CD4-positive, alpha-beta memory T cell (primary cell): Measurements from ENCODE around the gene CCDC127. TPM values are rescaled to one million over a fixed set of nuclear protein-coding genes. Genes with fewer than 3 reads are reported as not detected.
A peak's percentile ranks its signal among the peaks of the same experiment; 100 is the strongest.
"Not testable (repeated sequence)": the region's sequence is repeated elsewhere in the genome, so short reads cannot be mapped to it uniquely, and the experiment has no call there.

ENCODE experiments used
- CTCF ChIA-PET: fragments of 350-600 bp; sonication (Branson Sonifier 250); formaldehyde crosslinking; loops from one replicate; lab custom pipeline; 2021; ENCODE audit warnings: inconsistent platforms; ENCODE audit not compliant: partially characterized antibody; lab: Charles Lee
- POLR2A ChIA-PET: fragments of 350-600 bp; sonication (Branson Sonifier 250); formaldehyde crosslinking; loops from one replicate; lab custom pipeline; 2021; ENCODE audit not compliant: partially characterized antibody; lab: Charles Lee
- DNase-seq, 5 donors: peaks; one replicate each; pipeline versions ENCODE4 v3.0.0 to v3.0.0-alpha.2; 2020 to 2022; ENCODE audit warnings: mixed read lengths in 1 of 5
- H3K27ac ChIP-seq: one replicate; pipeline ENCODE4 v1.7.0; 2013; ENCODE audit warnings: low read depth, low read length
- H3K27me3 ChIP-seq: 2 replicates; pipeline ENCODE4 v1.7.0; 2013; ENCODE audit warnings: mild to moderate bottlenecking, low read length, moderate library complexity; ENCODE audit not compliant: insufficient read depth
- H3K36me3 ChIP-seq: 2 replicates; pipeline ENCODE4 v1.7.0; 2013; ENCODE audit warnings: mild to moderate bottlenecking, low read length, moderate library complexity; ENCODE audit not compliant: insufficient read depth
- H3K4me1 ChIP-seq: 2 replicates; pipeline ENCODE4 v1.7.0; 2013; ENCODE audit warnings: mild to moderate bottlenecking, low read length, moderate library complexity; ENCODE audit not compliant: insufficient read depth
- H3K4me3 ChIP-seq, 2 donors: one replicate each; pipeline ENCODE4 v1.7.0; 2013; ENCODE audit warnings: low read length in 2 of 2, mild to moderate bottlenecking in 1 of 2
- H3K9me3 ChIP-seq, 2 donors: one replicate each; pipeline ENCODE4 v1.7.0; 2013; ENCODE audit warnings: low read length in 2 of 2, control low read depth in 1 of 2; ENCODE audit not compliant: control insufficient read depth in 1 of 2
- H3K27ac Mint-ChIP-seq, 7 donors: one replicate each; pipeline ENCODE4 v1.8.0; 2020 to 2021; ENCODE audit warnings: mixed read lengths in 7 of 7, mild to moderate bottlenecking in 6 of 7, inconsistent platforms in 3 of 7, moderate library complexity in 3 of 7
- H3K27me3 Mint-ChIP-seq, 2 donors: one replicate each; pipeline ENCODE4 v1.8.0; 2020 to 2021; ENCODE audit warnings: mixed read lengths in 2 of 2
- H3K36me3 Mint-ChIP-seq, 2 donors: one replicate each; pipeline ENCODE4 v1.8.0; 2020 to 2021; ENCODE audit warnings: mixed read lengths in 2 of 2, inconsistent platforms in 1 of 2, mild to moderate bottlenecking in 1 of 2
- H3K4me1 Mint-ChIP-seq, 4 donors: one replicate each; pipeline ENCODE4 v1.8.0; 2020 to 2021; ENCODE audit warnings: mixed read lengths in 4 of 4, mild to moderate bottlenecking in 1 of 4
- H3K4me3 Mint-ChIP-seq, 8 donors: one replicate each; pipeline ENCODE4 v1.8.0; 2020 to 2021; ENCODE audit warnings: mixed read lengths in 8 of 8, mild to moderate bottlenecking in 7 of 8, moderate library complexity in 6 of 8, inconsistent platforms in 3 of 8
- H3K9me3 Mint-ChIP-seq, 8 donors: one replicate each; pipeline ENCODE4 v1.8.0; 2020 to 2021; ENCODE audit warnings: mixed read lengths in 8 of 8, mild to moderate bottlenecking in 5 of 8, inconsistent platforms in 3 of 8, moderate library complexity in 1 of 8
- intact Hi-C: fragments of 100-400 bp; cut with micrococcal nuclease; formaldehyde crosslinking; loops from one replicate; pipeline ENCODE4 v1.15.1; 2023
- polyA plus RNA-seq, 2 donors: library from polyadenylated mRNA; unstranded; fragments of 300-500 nt; fragmentation: Illumina TruSeq; gene quantifications; one replicate each; pipeline ENCODE4 v1.2.3, GENCODE V29; 2021
- total RNA-seq, 2 experiments: library from RNA; stranded (reverse); gene quantifications; one replicate each; pipeline ENCODE4 v1.2.3, GENCODE V29; 2021

Gene CCDC127
- total and polyA plus RNA-seq, 4 experiments from 2014 or later, result 2.9 to 7.7 (median 5.9) TPM

DNA sequence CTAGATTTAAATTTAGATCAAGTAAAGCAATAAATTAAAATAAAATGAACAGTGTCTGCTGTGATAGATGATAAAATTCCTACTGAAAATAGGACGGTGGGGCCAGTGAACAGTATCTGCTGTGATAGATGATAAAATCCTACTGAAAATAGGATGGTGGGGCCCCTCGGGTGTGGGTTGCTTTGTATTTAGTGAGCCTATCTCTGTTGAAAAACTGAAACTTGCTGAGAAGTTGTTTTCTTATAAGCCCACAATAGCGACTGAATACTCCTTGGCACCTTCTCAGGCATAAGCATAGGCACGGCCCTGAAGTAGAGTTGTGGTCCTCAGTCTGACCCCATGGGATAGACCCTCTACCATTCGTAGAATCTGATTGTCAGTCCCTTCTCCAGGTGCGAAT, 5.8 kb upstream of the CCDC127 start:
- Mint-ChIP-seq H3K27me3 (no peaks in the 10 kb centered on the region), H3K36me3 (peaks cover 35 to 58% of the 10 kb centered on the region in 2 donors), H3K4me1 (peaks cover 24 to 54% (median 32%) of the 10 kb centered on the region in 4 donors), H3K27ac (peak overlapping the region in 3 of 7 donors; percentile 30 to 50 (median 42)), H3K4me3 (no peak overlapping the region), H3K9me3 (peaks cover 0 to 2% (median 0%) of the 10 kb centered on the region in 8 donors)
- Histone ChIP-seq H3K27ac (no peak overlapping the region), H3K4me3 (no peak overlapping the region), H3K36me3 (peaks cover 35% of the 10 kb centered on the region), H3K27me3 (no peaks in the 10 kb centered on the region), H3K4me1 (peaks cover 34% of the 10 kb centered on the region), H3K9me3 (no peaks in the 10 kb centered on the region)
- intact Hi-C loops, result no loop called here
- ChIA-PET POLR2A (interaction anchor here (1.0 kb wide), 1 partner anchor 9 kb away, joined by 3 read pairs; no protein-coding TSS in a partner anchor), CTCF (no interaction called here)
- no peak for DNase-seq

DNA sequence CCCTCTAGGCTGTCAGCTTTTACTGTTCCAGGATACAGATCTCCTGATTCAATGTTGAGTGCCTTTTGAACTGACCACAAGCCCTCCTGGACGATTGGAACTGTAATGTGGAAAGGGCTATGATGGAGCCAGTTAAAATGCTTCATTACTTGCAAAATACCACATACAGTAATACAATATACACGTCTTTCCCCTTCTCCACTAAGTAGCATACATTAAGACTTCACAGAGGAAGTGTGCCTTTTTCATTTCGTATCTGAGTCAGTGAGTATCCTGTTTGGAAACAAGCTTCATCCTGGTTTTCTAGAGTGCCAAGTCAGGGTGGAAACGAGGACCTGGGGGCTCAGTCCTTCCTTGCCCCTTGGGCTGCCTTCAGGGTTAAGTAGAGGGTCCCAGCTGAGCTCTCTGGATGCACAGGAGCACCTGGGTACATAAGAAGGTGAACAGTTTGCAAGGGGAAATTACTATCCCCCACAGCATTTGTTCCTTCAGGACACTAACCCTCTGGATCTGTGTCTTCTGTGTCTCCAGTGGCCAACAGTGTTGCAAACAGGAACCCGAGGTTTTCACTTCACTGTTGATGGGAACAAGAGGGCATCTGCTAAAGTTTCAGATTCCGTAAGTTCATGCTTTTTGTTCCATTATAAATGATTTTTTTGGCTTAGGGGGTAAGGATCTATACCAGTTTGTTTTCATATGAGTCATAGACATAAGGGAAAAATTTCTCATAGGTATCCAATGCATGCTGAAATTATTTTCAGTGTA, 5.2 kb upstream of the CCDC127 start:
- peaks cover 29% of the 10 kb centered on the region for H3K36me3 ChIP-seq
- Mint-ChIP-seq H3K4me3 (peak overlapping the region in 5 of 8 donors; percentile 46 to 63 (median 48)), H3K4me1 (peaks cover 24 to 54% (median 32%) of the 10 kb centered on the region in 4 donors), H3K36me3 (peaks cover 30 to 53% of the 10 kb centered on the region in 2 donors), H3K27ac (peak overlapping the region; percentile 30 to 89 (median 85))
- DNase-seq, H3K27me3 Mint-ChIP-seq, H3K9me3 ChIP-seq, H3K27ac ChIP-seq, CTCF ChIA-PET, H3K27me3 ChIP-seq, POLR2A ChIA-PET, intact Hi-C loops, H3K4me3 ChIP-seq, H3K9me3 Mint-ChIP-seq: not testable (repeated sequence)
- H3K4me1 ChIP-seq, result peaks cover 34% of the 10 kb centered on the region

DNA sequence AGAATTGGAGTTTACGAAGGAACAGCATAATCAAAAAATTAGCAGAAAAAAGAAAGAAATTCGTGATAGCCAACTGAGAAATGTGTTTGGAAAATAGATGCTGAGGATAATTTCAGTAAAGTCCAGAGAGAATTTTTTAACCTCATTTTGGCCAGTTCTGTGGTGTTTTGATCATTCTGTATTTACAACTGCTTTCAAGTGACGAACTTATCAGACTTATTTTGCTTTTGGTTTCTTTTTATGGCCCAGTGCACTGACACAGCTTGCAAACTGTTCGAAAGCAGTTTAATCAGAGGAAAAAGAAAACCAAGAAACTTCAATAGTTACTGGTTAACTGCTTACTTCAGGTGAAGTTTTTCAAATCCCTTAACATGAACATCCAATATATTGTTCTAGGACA, 2.0 kb upstream of the CCDC127 start:
- ChIA-PET CTCF (interaction anchor here (1.3 kb wide), 1 partner anchor 31 kb away, joined by 6 read pairs; no protein-coding TSS in a partner anchor), POLR2A (interaction anchor here (0.8 to 3.5 kb wide), 4 partner anchors 10 to 223 kb away, joined by 3 to 42 read pairs (median 11); partner anchors contain the start of genes EXOC3 and PDCD6)
- Mint-ChIP-seq H3K27me3 (no peaks in the 10 kb centered on the region), H3K4me3 (peak overlapping the region; percentile 92 to 98 (median 95)), H3K27ac (peak overlapping the region; percentile 90 to 98 (median 97)), H3K9me3 (no peaks in the 10 kb centered on the region), H3K4me1 (peaks cover 32 to 68% (median 45%) of the 10 kb centered on the region in 4 donors), H3K36me3 (peaks cover 12 to 45% of the 10 kb centered on the region in 2 donors)
- Histone ChIP-seq H3K27ac (peak overlapping the region; percentile 88), H3K36me3 (peaks cover 9% of the 10 kb centered on the region), H3K4me1 (peaks cover 50% of the 10 kb centered on the region), H3K4me3 (peak overlapping the region; percentile 73 to 77), H3K9me3 (no peaks in the 10 kb centered on the region), H3K27me3 (no peaks in the 10 kb centered on the region)
- intact Hi-C loops, result loop anchor here (1.0 to 10.0 kb wide), 3 partner anchors 32 to 225 kb away; partner anchors contain the start of gene EXOC3
- peak in 4 of 5 donors; percentile 39 to 47 (median 40) for DNase-seq

DNA sequence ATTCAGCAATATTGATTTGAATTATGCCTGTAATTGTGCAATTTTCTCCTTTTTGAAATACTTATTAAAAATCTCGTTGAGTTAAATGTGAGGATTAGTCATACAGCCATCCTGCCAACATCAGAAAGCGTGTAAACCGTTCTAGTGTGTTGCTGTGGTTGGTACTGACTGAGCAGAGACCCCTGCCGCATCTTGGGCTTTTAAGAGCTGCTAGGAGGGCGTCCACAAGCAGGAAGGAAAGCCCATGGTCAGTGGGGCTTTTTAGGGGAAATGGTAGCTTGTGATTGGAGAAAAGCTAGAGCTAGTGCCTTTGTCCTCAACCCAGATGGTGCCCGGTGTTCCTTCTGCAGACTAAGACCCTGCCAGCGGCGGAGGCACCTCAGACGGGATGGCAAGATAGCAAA, 1.5 kb upstream of the CCDC127 start:
- peaks cover 34 to 72% (median 48%) of the 10 kb centered on the region in 4 donors for H3K4me1 Mint-ChIP-seq
- intact Hi-C loops, result loop anchor here (5.0 to 10.0 kb wide), 2 partner anchors 33 to 225 kb away; partner anchors contain the start of gene EXOC3
- POLR2A ChIA-PET, result interaction anchor here (0.8 to 3.5 kb wide), 7 partner anchors 9 to 254 kb away, joined by 3 to 42 read pairs (median 4); partner anchors contain the start of genes EXOC3 and PDCD6

DNA sequence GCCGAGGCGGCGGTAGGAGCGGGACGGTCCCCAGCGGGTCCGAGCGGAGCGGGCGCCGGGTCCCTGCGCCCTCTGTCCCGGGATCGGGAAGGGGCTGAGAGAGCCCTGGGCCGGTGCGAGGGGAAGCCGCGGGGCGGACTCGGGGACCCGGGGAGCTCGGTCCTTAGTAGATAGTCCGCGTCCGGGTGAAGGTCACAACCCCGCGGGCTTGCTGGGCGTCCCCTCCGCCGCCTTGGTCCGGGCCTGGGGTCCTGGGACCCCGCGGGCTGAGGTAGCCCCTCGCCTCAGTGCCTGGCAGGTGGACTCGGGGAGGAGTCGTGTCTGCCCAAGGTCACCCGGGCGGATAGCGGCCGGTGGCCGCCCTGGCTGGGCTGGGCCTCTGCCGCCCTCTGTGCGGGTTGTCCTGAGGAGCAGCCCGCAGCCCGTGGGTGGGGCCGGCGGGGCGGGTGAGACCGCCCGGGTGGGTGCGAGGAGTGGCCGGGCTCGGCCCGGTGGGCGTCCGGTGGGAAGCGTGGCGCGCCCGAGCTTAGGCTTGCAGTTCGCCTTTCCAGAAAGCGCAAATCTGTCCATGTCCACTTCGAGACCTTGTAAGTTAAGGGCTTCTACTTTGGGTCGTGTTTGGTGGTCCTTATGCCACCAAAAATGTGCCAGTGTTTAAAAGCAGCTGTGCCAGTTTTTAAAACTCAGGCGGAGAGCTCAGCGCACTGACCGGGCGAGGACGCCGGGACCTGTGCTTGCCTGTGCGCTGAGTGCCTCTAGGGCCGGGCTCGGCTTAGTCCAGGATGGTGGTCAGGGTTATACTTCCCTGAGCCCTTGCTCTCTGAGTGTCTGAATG, 721 bp upstream of the CCDC127 start:
- Histone ChIP-seq H3K9me3 (no peaks in the 10 kb centered on the region), H3K27ac (peak overlapping the region; percentile 88), H3K27me3 (no peaks in the 10 kb centered on the region), H3K4me1 (peaks cover 57% of the 10 kb centered on the region), H3K4me3 (peak overlapping the region; percentile 73 to 77), H3K36me3 (peaks cover 7% of the 10 kb centered on the region)
- ChIA-PET POLR2A (interaction anchor here (0.7 to 3.5 kb wide), 15 partner anchors 13 to 255 kb away, joined by 3 to 42 read pairs (median 3); partner anchors contain the start of genes EXOC3, LRRC14B and PDCD6), CTCF (interaction anchor here (1.0 to 1.5 kb wide), 5 partner anchors 14 to 227 kb away, joined by 3 to 7 read pairs (median 3); no protein-coding TSS in a partner anchor)
- Mint-ChIP-seq H3K27ac (peak overlapping the region; percentile 90 to 98 (median 97)), H3K27me3 (no peaks in the 10 kb centered on the region), H3K9me3 (no peaks in the 10 kb centered on the region), H3K36me3 (peaks cover 15 to 36% of the 10 kb centered on the region in 2 donors), H3K4me3 (peak overlapping the region; percentile 93 to 98 (median 95)), H3K4me1 (peaks cover 38 to 79% (median 54%) of the 10 kb centered on the region in 4 donors)
- DNase-seq, result peak in 3 of 5 donors; percentile 9 to 25 (median 14)
- intact Hi-C loops, result loop anchor here (1.0 to 10.0 kb wide), 3 partner anchors 34 to 226 kb away; partner anchors contain the start of genes EXOC3 and PDCD6

More for the DNA sequence above, 1.5 kb upstream of the CCDC127 start:
- Mint-ChIP-seq H3K4me3 (peak overlapping the region; percentile 92 to 98 (median 95)), H3K27ac (peak overlapping the region; percentile 90 to 98 (median 97)), H3K9me3 (no peaks in the 10 kb centered on the region), H3K36me3 (peaks cover 7 to 40% of the 10 kb centered on the region in 2 donors), H3K27me3 (no peaks in the 10 kb centered on the region)
- Histone ChIP-seq H3K4me1 (peaks cover 52% of the 10 kb centered on the region), H3K36me3 (peaks cover 4% of the 10 kb centered on the region), H3K4me3 (peak overlapping the region; percentile 73 to 77), H3K27me3 (no peaks in the 10 kb centered on the region), H3K9me3 (no peaks in the 10 kb centered on the region), H3K27ac (peak overlapping the region; percentile 88)
- peak; percentile 27 to 56 (median 33) for DNase-seq
- CTCF ChIA-PET, result interaction anchor here (1.1 to 1.3 kb wide), 2 partner anchors 13 to 31 kb away, joined by 3 to 6 read pairs; no protein-coding TSS in a partner anchor

DNA sequence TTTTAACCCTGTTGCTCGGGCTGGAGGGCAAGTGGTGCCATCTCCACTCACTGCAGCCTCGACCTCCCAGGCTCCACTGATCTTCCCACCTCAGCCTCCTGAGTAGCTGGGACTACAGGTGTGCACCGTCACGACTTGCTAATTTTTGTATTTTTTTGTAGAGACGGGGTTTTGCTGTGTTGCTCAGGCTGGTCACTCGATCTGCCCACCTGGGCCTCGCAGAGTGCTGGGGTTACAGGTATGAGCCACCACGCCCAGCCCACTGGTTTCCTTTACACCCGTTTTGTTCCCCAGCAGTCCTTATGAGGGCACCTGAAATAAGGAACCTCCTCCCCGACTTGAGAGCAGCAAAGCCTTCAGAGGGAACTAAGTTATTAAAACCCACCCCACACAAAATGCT, 1.9 kb downstream of the CCDC127 start:
- intact Hi-C loops, result loop anchor here (5.0 to 10.0 kb wide), 2 partner anchors 36 to 229 kb away; partner anchors contain the start of gene EXOC3
- H3K4me1 Mint-ChIP-seq, result peaks cover 20 to 57% (median 36%) of the 10 kb centered on the region in 4 donors
- H3K9me3 ChIP-seq, POLR2A ChIA-PET, H3K9me3 Mint-ChIP-seq, H3K36me3 ChIP-seq, CTCF ChIA-PET, H3K27me3 ChIP-seq, H3K27ac ChIP-seq, DNase-seq, H3K27me3 Mint-ChIP-seq, H3K4me3 ChIP-seq: not testable (repeated sequence)
- H3K4me1 ChIP-seq, result peaks cover 37% of the 10 kb centered on the region
- H3K36me3 Mint-ChIP-seq, result peaks cover 13 to 31% of the 10 kb centered on the region in 2 donors
- peak overlapping the region in 5 of 8 donors; percentile 36 to 60 (median 48) for H3K4me3 Mint-ChIP-seq
- peak overlapping the region in 3 of 7 donors; percentile 30 to 75 (median 33) for H3K27ac Mint-ChIP-seq
